WTC11 (cell line): ENCODE data around the gene ZNF175.

Experiments
- CTCF ChIP-seq: fragments of 200-600 bp; IDR thresholded peaks from 2 replicates; pipeline ENCODE4 v1.8.0; 2022; ENCODE audit warnings: antibody characterized with exemption
- ELF4 ChIP-seq: sonication (generic); formaldehyde crosslinking; IDR thresholded peaks from 2 replicates; pipeline ENCODE4 v1.8.1; 2022; ENCODE audit warnings: low read depth, mild to moderate bottlenecking, moderate library complexity, missing genetic modification reagents
- MAX ChIP-seq: sonication (generic); formaldehyde crosslinking; IDR thresholded peaks from 2 replicates; pipeline ENCODE4 v1.8.0; 2022; ENCODE audit warnings: mild to moderate bottlenecking, missing genetic modification reagents

- TF ChIP-seq CTCF, result no peak
- no peak for TF ChIP-seq MAX (CRISPR knock-in tag)
- no peak for TF ChIP-seq ELF4
Measured at GRCh38 chr19:51539821-51540366, 31.2 kb upstream of the ZNF175 start.
